Endothelial cell of hepatic sinusoid (primary cell): ENCODE measurements around the gene MSANTD1.

Experiments used
- in situ Hi-C: cut with HindIII; loops from 2 replicates; pipeline ENCODE4 v1.10.0; 2017; ENCODE audit warnings: low sequenced_read_pairs

MSANTD1 gene

DNA sequence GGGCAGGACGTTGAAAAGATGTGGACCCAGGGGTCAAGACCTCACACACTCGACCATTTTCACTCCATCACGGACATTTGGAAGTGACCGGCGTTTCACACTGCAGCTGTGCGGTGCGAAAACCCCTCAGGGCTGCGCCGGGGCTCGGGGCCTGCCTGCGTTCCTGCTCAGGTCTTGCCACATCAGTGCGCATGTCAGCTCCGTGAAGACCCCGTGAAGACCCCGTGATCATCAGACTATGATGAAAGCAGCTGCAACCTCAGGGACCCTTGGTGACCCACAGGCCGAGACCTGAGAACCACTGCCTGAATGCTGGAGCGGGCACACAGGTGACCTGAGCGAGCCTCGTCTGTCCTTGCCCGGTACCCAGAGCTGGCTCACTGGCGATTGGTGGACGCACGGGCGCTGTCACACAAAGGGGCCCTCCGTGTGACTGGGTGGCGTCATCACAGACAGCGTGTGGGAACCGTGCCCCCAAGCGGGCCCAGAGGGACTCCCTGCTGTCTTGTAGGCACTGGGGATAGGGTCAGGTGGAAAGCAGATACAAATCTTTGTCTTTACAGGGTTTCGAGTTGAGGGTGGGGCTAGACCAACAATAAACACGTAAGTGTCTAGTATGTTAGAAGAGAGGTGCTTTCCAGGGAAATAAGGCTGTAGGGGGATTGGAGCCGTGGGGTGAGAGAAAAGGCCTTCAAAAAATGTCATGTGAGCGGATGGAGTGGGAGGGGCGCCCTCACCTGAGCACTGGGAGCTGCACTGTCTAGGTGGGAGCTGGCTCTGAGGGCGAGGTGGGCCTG lies 12.7 kb downstream of the MSANTD1 start:
- in situ Hi-C loops, result no loop called here

DNA sequence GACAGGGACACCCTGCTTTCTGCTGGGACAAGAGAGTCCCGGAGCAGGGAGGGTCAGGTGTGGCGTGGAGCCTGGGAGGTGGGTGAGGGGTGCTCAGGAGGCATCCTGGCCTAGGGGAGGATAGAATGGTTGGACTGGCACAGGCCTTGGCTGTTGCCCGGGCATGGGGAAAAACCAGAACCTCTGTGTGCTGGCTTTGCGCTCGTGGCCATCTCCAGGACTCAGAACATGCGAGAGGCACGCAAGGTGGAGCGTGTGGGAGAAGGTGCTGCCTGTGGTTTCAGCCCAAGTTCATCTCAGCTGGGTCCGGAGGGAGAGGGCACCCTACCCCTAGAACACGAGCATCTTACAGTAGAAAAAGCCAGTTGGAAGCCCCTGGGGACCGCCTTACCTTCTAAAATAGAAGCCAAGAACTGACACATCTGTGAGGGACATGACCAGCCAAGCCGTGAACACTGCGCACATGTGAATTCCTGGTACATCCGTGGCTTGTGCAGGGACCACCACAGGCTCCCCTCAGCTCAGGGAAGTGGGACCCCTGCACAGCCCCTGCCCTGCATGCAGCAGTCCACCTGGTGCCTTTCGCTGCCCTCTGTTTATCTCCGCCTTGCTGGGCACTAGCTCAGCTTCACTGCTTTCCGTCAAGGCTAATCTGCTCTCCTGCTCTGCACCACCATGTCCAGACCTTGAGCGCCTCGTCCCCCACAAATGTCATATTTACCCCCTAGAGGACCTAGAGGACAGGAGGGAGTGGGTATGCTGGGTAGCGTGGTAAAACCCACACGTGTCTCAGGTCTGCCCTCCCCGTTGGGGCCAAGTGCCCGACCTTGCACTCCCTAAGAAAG lies 13.5 kb downstream of the MSANTD1 start:
- in situ Hi-C loops, result no loop called here

DNA sequence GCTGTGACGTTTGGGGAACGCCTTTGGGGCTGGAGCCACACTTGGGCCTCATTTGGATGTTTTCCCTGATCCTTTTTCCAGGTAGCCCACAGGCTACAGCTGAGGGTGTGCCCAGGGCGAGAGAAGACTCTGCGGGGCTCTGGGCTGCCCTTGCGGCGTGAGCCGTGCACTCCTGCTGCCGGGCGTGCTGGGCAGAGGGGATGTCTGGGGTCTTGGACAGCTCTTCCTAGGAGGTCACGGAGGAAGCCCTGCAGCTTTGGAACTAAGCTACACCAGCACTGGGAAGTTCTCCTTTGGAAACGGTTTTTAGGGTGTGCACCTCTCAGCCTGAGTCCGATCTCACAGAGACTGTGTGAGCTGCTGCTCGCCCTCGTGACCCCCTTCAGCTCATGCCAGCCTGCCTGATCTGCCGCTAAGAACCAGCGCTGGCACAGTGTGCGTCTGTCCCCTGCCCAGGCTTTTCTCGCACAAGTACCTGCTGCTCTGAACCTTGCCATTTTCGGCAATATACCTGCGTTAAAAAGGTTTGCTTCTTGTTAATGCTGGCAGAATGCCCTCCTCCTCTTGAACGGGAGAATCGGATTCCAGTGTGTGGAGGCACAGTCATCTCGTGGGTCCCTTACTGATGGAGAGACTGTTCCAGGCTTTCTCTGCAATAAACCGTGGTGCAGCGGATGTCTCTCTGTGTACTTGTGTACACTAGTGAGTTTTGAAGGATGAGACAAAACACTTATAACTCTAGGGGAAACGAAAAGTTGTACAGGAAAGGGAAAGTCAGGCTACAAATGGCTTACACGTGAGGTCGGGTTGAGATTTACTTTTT lies 14.3 kb downstream of the MSANTD1 start:
- in situ Hi-C loops, result no loop called here

DNA sequence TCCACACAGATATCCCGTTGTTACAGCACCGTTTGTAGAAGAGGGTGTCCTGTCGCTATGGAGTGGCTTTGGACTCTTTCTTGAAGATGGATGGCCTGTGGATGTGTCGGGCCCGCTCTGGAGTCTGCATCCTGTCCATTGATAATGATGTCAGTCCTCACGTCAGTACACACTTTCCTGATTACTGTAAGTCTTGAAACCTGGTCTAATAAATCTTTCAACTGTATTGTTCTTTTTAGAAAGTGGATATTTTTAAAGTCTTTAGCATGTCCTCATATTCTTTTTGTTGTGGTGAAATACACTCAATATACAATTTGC lies 14.9 kb downstream of the MSANTD1 start:
- in situ Hi-C loops, result no loop called here

DNA sequence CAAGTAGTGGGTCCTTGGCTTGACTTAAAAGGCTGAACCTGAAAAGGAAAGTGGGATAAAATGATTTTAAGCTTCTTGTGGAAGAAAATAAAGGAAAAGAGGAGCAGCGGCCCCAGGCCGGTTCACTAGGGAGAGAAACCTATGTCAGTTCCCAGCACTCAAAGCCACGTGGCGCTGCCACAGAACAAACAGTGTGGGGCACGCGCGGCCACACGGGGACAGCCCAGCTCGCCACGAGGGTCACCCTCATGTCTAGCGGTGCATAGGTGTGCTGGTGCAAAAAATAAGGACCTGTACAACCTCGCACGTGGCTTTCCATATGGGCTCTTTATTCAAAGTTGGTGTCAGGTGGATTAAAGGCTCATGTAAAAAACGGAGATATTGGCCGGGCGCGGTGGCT lies 17.1 kb downstream of the MSANTD1 start:
- in situ Hi-C loops, result no loop called here

DNA sequence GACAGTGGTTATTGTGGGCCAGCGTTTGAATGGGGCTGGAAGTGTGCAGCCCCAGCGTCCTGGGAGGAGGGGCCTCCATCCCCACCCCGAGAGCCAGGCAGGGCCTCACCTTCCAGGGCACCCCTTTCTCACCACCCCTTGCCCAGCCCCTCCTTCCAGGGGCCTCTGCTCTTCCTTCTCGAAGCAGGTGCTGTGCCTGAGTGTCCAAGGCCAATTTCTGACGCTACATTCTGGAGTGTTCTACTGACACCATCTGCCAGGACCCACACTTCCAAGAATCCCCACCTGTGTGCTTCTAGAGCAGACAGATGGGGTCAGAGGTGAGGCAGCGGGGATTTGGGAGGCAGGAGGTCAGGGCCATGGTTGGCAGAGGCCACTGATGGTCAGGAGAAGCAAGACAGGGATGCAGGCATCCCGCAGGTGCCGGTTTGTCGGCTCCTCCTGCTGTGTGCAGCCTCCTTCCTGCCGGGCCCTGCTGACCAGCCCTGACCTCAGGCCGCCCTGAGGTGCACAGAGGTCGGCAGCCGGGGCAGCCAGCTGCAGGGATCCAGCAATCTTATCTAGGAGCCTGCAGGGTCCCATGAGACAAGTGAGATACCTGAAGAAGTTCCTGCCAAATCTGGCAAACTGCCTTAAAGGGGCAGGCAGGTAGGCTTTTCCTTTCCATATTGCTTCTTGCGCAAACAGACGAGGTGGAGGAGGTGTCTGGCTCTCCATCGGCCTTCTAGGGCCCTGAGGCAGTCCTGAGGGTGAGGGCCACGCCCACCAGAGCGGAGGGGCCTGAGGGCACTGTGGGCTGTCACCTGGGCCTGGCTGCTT lies 18.8 kb downstream of the MSANTD1 start:
- in situ Hi-C loops, result no loop called here

DNA sequence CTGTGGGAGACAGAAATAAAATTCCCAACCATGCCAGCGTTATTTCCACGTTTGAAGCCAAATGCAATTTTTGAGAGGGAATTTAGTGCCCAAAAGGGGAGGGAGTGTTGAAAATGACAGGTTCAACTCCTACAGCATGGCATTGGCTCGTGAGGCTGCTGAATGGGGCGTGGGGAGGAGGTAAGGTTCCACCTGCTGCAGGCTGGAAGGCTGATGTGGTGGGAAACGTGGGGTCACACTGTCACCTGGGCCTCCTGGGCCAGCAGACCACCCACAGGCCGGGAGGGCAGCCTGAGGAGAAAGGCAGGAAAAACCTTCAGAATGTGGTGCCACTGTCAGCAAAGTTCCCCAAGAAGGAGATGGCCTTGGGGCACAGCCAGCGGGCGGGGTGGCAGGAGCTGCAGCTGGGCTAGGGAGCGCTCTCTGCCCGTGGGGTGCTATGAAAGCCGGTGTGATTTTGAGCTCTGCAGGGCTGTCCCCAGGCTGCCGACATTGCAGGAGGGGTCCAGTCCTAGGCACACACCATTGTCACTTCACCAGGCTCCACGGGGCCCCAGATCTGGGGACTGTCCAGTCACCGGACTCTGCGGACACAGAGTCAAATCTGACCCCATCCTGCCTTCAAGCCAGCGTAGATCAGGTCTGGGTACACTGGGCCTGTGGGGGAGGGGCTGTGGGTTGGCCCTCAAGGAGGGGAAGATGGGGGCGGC lies 19.6 kb downstream of the MSANTD1 start:
- in situ Hi-C loops, result no loop called here

DNA sequence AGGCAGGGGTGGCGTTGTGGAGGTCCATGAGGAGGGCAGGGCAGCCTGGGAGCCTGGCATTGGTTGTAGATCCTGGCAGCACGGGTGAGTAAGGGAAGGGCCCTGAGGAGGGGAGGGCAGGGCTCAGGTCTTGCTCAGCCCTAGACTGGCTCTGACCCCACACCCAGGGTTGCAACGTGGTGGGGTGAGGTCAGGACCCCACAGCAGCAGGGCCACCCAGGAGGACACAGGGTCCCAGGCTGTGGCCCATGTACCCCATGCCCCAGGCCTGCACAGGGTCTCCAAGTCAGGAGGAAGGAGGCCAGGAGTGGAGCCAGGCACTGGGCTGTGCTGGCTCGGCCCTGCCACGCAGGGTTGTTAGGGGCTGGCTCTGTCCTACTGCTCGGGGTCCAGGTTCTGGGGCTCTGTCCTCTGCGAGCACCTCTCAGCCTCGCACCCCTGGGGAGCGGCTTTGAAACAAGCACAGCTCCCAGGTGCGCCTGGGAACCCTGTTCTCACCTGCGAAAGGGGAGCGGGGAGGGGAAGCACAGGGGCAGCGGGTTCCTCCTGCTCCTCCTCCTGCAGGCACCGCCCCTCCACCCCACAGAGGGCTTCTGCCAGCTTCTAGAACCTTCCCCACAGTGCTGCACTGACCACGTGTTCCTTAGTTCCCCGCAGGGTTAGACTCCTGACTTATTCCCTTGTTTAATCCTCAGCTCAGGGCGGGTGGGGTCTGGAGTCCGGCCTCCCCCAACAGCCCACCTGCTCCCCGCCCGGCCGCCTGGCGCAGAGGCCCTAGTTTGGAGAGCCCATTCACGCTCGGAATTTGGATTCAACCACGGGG lies 20.4 kb downstream of the MSANTD1 start:
- in situ Hi-C loops, result no loop called here

DNA sequence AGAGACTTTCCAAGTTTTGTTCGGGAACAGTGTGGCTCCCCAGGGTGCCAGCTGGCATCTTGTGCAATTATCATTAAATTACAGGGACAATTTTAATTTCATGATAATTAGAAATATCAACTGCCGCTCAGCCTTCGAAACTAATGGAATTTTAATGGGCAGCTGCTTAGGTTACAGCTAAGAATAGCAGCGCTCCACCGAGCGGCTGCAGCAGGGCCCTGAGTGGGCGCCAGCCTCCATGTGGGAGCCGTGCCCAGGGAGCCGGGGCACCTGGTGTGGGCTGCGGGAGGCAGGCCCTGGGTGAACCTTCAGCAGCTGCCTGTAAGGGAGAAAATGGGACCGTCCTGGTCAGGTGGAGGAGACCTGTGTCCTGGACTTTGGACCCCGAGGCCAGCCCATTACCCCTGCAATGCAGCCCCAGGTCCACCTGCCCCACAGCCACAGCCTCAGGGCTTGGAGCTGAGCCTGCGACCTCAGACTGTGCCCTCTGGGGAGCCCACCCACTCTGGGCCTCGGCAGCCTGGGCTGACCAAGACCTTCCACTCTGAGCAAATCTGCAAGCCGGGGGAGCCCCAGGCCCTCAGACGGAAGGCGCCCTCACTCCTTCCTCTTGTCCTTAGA lies 21.1 kb downstream of the MSANTD1 start:
- in situ Hi-C loops, result no loop called here

DNA sequence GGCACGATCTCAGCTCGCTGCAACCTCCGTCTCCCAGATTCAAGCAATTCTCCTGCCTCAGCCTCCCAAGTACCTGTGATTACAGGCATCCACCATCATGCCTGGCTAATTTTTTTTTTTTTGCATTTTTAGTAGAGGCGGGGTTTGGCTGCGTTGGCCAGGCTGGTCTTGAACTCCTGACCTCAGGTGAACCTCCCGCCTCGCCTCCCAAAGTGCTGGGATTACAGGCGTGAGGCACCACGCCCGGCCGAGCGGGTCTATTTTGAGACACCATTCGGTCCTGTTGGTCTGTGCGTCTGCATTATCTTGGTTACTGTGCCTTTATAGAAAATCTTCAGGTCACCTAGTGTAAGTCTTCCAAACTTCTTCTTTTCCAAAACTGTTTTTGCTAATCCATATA lies 22.2 kb downstream of the MSANTD1 start:
- in situ Hi-C loops, result no loop called here

DNA sequence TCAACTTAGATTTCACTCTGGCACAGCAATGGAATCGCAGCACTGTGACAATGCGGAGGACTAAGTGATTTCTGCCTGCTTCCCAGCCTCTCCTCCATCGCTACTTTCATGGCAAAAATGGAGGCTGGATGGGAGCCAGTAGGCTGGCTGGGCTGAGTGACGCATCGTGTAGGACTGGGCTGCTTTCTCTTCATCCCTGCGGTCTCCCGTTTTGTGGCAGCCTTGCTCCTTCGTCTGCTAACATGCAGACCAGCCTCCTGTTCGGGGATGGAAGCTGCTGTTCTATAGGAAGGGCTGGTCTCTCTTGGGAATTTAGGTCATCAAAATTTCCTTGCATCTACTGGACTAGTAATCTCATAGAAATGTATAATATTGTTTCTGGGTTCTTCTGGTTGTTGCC lies 28.0 kb downstream of the MSANTD1 start:
- in situ Hi-C loops, result no loop called here

DNA sequence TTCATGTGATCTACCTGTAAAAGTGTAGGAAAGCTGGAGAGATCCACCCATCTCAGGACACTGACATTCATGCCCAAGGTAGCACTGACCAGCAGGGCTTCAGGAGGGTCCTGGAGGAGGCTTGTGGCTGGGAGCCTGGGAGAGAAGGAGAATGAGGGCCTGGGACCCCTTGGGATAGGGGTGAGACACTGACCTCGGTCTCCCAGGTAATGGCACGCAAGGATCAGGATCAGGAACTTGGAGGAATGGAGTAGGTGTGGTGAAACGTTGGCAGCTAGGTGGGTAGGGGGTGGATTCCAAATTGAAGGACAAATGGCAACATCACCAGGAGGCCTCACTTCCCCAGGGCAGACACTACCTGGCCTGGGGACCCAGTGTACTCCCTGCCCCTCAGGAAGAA lies 31.5 kb downstream of the MSANTD1 start:
- in situ Hi-C loops, result no loop called here

DNA sequence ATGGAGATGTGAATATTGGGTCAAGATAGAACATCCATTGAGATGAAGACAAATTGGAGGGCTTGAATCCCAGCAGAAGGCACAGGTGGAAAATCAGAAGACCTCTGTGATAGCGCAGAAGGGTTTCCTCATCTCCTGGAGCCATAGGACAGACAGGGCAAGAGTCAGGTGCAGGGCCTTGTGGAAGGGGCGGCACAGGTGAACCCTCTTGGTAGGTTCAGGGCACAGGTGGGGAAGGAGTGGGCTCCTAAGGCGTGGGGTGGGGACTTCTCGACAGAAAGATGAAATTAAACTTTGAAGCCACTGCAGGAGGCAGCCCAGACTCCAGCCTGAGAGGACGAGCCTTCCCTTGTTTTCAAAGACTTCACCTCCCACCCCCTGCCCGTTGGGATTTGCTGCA lies 34.5 kb downstream of the MSANTD1 start:
- in situ Hi-C loops, result no loop called here

DNA sequence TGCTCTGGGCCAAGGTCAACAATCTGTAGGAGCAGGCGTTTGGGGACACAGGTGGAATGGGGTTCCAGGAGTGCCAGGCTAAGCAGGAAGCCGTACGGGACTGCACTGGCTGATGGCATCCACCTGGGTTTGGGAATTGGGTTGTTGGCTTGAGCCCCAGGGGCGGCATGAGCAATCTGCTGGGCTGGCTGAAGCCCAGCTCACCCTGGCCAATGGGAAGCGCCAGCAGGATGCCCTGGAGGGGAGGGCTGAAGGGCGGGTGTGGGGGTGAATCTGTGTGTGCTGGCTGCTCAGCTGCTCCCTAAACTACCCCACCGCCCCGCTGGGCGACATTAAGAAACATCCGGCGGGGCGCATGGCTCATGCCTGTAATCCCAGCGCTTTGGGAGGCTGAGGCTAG lies 35.0 kb downstream of the MSANTD1 start:
- in situ Hi-C loops, result no loop called here

DNA sequence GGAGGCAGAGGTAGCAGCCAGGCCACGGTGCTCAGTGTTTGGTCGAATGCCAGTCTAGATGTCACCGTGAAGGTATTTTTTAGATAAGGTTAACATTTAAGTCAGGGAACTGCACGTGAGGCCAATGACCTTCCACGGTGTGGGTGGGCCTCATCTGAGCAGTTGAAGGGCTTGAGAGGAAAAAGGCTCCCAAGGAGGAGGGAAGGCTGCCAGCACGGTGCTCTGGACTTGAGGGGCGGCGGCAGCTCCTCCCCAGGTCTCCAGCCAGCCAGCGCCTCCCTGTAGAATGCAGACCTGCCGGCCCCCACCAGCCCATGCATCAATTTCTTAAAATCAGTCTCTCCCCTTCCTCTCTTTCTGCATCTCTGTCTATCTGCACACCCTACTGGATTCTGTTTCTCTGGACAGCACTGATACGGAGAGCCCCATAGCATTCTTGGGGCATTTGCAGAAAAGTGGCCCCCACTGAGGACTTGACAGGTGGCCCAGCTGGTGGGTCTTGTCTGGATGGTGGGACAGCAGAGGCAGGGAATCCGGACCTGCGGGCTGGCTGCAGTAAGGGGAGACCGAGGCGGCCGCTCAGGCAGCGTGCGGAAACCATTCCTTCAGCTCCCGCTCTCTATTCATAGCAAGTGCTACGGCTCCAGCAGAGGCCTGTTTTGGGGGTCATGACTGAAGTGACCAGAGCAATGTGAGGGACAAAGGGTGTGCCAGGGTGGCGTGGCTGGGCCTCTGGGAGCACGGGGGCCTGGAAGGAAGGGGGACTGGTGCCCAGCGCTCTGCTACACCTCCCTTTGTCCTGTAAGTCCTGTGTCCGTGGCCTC lies 36.0 kb downstream of the MSANTD1 start:
- in situ Hi-C loops, result no loop called here

DNA sequence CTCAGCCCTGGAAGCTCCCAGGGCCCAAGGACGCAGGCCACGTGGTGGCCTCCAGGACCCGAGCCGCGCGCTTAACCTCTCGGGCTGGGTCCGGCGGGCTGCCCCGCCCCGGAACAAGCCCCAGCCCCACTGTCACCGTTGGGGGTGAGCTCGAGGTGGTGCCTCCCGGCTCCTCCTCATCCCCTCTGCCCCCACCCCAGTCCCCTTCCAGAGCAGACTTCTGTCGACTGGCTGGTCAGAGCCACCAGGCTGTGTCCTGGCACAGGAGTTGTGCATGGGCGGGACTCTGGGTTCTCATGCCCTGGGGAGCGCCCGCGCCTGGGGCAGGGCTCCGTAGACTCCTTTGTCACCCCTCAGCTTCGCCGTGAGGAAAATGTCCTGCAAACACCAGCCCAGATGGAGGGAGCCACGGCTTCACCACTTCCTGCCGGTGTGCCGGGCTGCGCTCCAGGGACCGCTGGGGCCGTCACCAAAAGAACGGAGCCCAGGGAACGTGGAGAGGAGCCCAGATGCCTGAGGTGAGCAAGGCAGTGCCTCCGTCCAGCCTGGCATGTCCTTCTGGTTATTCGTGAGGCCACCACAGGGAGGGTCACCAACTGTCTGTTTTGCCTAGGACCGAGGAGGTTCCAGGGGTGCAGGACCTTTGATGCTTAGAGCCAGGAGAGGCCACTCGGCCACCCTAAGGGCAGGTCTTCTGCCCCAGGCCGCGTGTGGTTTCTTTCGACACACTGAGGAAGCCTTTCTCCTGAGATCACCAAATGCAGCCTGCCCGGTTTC lies 36.8 kb downstream of the MSANTD1 start:
- in situ Hi-C loops, result no loop called here
